GM18508 (cell line): ENCODE measurements around the gene KCNJ12.
"Not testable (repeated sequence)": the region's sequence is repeated elsewhere in the genome, so short reads cannot be mapped to it uniquely, and the experiment has no call there.

Experiments used
- ATAC-seq: cut with Tn5 transposase; IDR thresholded peaks from one replicate; pipeline ENCODE4 v1.9.1; 2021; ENCODE audit warnings: moderate number of reproducible peaks; ENCODE audit not compliant: insufficient read depth, unreplicated experiment

The KCNJ12 gene

DNA sequence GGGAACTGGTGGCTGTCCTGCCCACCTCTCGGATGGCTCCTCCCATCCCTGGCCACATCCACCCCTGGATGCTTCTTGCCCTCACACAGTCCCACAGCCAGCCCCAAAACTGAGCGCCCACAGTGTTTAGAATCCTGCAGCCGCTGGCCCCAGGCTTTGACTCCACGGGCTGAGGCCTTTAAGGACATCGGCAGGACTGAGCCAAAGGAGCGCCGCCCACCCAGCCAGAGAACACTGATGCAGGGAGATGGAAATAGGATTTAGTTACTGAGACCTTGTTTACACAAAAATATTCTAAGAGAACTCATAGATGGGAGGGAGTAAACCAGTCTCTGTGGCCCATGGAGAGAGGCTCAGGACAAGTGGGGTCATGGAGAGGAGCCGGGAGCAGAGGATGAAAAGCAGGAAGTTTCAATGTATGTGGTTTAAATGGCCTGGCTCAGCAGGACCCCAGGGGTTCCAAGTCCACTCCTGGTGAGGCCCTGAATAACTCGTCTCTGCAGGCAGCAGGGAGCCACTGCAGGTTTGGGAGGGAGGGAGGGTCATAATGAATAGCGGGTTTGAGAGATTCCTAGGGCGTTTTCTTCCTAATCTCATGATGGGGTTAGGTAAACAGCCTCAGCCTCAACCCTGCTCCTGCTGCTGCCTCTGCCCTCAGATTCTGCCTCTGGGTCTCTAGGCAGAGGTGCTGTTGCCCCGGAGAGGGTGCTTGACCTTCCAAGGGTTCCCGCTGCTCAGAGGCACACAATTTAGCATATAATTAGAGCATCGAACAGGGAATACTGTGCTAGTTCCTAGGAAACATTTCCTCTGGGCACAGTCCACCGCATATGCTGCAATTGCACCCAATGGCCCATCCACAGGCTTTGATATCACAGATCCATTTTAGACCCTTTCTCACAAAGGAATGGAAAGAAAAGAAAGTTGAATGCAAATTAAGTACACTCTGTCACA, 61.0 kb downstream of the KCNJ12 start:
- ATAC-seq = not testable (repeated sequence)

DNA sequence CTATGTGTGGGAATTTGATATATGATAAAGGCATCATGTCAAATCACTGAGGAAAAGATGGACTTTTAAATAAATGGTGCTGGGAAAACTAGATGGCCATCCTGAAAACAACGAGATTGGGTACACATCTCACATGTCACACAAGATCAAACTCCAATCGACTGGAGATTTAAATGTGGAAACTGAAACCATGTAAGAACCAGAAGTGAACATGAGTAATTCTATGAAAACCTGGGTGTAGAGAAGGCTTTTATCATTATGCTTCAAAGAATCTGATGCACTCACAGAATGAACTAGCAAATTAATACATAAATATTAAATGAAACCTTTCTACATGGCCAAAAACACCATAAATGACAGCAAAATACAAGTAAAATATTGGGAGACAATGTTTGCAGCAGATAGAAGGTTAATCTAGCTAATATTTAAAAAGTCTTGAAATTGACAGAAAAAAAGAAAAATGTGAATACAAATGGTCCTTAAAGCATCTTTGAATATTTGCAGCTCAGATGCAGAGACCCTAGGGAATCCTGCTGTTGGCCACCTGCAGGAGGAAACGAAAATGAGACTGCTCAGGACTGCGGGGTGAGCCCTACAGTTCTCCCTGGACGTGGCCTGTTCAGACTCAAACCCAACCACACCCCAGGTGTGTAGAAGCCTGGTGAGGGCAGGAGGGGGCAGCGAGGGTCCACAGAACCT, 62.3 kb downstream of the KCNJ12 start:
- not testable (repeated sequence) for ATAC-seq

DNA sequence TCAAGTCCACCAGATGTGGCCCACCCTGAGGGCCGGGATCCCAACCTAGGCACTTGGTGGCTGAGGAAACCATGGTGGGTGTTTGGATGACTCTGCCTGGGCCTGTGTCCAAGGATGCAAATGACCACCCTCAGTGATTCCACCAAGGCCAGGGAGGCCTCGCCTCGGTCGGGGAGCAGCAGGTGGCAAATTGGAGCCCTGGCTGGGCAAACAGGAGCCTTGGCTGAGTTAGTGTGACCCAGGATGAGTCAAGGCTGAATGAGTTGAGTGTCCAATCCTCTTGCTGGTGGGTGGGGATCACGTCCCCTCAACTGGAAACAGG, 62.8 kb downstream of the KCNJ12 start:
- ATAC-seq = not testable (repeated sequence)

DNA sequence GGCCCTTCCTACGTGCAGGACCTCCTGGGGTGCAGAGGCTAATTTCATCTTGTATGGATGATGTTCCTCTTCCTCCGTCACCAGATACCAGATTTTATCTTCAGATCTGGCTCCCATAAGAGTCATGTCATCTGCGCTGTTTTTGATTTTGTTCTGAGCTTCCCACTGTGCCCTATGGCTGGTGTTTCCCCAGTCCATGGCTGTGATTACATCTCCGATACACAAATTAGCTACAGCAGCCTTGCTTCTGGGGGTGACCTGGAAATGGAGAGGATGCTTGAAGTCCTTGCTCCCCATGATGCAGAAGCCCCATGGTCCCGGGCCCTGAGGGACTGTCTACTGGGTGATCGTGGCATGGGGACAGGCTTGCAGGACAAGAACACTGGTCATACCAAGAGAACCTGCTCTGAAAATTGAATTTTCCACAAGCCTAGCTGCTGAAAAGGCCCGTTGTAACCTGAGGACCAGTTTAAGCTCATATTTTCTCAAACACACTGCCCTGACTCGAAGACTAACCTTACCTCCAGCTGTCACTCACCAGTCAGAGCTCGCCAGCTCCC, 69.0 kb downstream of the KCNJ12 start:
- no peak for ATAC-seq

DNA sequence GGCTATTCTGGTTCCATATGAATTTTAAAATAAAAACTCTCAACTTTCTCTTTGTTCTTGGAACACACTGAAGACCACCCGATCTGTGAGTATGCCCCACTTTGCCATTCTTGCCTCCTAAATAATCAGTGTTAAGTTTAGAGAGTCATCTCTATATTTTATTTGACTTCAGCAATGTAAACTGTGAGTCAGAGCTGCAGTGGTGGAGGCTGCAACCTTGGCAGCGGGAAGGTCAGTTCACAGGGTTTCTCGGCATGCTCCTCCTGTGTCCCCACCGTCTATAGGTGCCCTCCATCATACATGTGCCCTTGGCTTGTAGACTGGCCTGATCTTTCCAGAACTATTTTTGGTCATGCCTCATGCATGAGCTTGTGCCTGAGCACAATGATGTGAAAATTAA, 71.4 kb downstream of the KCNJ12 start:
- ATAC-seq = not testable (repeated sequence)

DNA sequence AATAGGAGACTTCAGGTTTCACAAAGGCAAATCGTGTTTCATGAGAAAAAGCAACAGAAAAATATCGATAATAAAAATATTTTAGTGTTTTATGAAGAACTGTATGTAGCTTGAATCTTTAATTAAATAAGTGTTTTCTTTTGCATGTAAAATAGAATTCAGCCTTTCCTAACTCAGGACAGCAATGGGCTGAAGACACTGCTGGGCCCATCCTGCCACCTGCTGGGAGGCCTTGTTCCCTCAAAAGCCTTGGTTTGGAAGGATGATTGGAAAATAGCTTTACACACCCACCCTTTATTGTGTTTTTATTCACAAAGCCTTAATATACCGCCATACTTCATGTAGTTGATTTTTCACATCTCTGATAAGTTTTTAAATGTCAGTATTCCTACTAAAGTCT, 73.7 kb downstream of the KCNJ12 start:
- not testable (repeated sequence) for ATAC-seq

DNA sequence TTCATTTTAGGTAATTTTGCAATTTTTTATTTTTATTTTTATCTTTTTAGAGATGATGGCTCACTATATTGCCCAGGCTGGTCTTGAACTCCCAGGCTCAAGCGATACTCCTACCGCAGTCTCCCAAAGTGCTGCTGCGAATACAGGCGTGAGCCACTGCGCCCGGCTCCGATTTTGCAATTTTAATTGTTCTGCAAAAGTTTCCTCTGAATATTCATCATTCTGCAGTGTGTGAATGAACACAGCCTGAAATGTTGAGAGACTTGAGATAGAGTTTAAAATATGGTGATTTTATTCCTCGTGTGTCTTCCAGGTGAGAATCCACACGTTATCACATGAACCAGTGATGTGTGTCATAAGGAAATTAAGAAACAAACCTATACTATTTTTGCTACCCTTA, 75.8 kb downstream of the KCNJ12 start:
- ATAC-seq = no peak

DNA sequence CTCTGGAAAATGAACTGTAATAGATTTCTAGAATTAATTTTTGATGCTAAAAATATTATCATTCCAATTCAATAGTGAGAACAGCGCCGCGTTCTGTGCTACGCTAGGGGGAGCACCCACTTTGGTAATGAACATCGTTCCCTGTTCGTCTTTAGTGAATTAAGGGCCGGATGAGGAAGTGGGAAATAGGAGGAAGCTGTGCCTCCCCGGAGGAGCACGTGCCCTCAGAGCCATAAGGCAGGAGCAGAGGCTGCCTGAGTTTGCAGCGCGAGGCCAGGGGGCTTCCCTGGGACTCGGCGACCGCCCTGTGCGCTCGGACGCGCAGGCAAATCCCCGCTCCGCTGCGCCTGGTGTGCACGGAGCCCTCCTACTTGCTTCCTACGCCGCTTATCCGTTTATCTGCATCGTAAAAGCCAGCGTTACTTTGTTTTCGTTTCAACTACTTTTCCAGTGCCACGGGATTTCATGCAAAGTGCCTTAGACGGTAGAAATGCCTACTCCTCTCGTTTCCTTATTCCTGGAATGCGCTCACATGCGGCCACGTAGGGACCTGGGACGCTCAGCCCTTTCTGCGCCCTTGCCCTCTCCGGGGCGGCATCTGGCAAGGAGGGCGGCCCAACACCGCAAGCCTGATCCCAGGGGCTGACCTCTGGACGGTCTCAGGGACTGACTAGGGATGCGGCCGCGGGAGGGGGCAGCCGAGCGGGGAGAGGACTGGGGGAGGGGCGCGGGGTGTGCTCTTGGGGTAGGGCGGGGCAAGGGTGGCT, 76.4 kb downstream of the KCNJ12 start:
- no peak for ATAC-seq

DNA sequence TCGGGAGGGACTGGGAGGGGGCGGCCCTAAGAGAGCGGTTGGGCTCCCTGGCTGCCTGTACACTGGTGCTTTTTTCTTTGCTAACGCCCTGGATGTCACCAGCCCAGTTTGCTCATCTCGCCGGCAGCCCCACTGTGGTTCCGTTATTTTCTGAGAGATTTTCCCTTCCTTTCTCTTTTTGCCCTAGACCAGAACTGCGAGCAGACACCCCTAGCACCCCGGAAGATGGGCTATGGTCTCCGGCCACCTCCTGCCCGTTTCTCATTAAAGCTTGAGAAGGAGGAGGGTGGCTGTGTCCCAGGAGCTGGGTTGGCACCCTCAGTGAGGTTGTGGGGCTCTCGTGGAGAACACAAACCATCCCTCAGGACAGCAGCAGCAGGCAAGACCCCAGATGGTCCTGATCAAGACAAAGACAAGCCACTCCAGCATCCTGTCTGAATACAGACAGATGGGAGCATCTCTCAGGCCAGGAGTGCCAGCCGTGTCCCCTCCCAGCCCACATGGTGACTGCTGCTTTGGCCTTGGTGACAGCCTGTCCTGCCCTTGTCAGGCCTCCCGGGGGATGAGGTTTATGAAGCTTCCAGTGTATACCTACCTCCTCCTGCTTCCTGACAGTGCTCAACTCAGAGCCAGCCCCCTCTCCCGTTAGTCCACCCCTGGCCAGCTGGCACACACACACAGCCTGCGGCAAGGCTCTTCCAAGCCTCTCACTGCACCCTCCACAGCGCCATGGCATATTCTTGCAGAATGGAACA, 77.2 kb downstream of the KCNJ12 start:
- ATAC-seq = no peak

DNA sequence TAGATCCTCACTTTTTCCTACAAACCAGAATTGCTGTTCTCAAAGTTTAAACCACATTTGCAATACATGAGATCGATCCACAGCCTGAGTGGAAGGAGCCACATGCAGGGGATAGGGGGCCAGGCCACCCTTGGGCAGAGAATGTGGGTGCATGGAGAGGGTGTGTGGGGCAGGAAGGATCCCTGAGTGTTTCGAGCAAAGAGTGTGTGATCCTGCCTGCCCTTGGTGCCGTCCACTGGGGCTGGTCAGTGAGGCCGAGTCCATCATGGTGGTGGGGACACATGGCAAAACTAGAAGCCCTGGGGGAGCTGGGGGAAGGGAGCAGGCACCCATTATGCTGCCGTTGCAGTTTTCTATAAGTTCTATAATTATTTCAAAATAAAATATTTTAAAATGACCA, 77.8 kb downstream of the KCNJ12 start:
- not testable (repeated sequence) for ATAC-seq

DNA sequence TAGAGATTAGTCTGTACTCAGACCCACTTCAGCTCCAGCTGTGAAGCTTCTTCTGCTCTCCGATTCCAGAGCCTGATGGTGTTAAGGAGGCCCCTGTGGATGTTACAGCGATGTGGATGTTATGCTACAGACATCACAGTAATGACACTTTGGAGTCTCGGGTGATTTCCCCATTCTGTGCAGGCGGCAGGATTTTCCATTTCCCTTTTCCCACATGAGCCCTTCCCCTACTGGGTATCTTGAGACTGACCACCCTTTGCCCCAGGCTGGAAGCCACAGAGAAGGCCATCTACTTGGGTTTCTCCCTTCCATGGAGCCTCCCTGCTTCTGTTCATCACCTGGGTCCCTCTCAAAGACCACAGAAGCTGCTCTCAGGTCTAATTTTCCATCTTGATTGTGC, 78.3 kb downstream of the KCNJ12 start:
- no peak for ATAC-seq

DNA sequence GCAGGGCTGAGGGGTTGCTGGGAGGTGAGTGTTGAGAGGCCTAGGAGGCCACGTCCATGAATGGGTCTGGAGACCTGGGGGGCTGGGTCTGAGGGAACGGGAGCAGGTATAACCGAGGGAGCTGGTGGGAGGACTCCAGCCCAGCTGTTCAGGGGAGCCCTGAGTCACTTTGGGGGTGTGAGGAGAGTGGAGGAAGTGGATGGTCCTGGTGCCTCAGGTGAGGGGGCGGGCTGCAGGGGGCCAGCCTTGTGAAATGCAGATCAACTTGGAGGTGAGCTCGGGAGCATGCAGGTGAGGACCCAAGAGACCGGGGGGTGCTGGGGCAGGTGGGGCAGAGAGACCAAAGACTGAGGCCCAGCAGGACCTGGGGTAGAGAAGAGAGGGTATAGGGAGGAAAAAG, 79.6 kb downstream of the KCNJ12 start:
- no peak for ATAC-seq

DNA sequence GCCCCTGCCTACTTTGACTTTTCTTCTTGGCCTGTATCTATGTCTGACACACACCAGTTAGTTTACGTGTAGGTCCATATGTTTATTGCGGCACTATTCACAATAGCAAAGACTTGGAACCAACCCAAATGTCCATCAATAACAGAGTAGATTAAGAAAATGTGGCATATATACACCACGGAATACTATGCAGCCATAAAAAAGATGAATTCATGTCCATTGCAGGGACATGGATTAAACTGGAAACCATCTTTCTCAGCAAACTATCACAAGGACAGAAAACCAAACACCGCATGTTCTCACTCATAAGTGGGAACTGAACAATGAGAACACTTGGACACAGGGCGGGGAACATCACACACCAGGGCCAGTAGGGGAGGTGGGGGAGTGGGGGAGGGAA, 80.3 kb downstream of the KCNJ12 start:
- not testable (repeated sequence) for ATAC-seq

DNA sequence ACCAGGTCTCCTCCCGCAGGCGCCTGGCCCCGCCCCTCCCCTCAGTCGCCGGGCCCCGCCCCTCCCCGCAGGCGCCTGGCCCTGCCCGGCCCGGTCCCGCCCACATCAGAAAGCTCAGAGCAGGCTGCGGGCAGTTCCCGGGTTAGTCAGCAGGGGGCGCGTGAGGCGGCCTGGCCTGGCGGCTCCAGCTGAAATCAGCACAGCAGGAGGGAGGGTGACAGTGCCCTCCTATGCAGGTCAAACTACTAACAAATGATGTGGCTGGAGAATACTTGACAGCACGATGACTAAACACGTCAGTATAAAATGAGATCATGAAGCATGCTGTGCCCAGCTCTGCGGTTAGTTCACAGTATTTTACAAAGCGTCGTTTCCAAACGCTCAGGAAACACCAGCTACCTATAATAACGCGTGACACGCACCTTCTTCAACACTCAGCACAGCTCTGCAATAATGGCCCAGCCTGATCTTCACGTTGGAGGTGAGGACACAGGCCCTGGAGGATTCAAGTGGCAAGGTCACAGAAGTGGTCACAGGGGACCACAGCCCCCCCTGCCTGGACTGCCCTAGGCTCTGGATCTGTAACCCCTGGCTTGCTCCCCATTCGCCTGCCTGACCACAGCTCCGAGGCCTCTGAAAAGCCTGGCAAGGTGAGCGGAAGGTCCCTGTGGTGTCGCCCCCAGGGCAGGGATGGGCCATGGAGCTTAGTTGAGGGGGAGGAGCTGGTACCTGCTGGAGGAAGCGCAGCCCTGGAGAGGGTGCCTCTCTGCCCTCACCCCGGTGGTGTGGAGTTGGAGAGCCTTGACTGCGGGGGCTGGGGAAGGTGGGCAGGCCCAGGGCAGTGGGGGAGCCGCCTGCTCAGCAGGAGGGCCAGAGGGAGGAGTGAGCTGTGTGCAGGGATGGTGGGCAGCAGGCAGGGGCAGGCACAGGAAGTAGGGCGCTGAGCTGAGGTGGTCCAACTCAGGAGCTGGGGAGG, 81.2 kb downstream of the KCNJ12 start:
- no peak for ATAC-seq

DNA sequence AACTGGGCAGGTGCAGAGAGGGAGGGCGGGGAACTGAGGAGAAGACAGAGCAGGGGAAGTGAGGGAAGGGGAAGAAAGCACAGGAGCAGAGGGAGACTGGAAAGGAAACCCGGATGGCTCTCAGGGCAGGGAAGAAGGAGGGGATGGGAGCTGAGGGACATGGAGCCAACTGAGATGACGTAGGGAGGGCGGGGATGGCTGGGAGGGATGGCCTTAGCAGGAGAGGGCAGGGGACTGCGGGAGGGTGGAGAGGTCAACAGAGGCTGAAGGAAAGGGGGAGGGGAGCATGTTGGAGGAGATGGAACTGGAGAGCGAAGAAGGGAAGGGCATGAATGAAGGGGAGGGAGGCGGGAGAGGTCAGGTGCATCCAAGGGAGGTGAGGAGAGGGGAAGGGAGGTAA, 81.9 kb downstream of the KCNJ12 start:
- ATAC-seq = no peak

DNA sequence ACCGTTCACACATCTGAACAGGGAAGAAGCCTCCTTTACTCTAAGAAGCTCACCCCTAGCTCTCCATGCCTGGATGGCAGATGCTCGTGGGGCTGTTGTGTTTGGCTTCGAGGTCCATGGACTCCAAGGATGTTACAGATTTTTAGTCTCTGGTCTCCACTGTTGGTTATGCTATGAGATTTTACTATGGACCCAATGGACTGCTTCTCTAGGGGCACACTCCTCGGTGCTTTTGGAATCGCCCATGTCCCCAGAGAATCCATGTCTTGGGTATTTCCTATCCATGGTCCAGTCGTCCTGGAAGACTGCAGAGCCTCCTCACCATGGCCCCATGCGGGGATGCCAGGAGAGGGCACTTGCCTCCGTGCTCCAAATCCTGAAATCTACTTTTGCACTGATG, 83.4 kb downstream of the KCNJ12 start:
- ATAC-seq = no peak

DNA sequence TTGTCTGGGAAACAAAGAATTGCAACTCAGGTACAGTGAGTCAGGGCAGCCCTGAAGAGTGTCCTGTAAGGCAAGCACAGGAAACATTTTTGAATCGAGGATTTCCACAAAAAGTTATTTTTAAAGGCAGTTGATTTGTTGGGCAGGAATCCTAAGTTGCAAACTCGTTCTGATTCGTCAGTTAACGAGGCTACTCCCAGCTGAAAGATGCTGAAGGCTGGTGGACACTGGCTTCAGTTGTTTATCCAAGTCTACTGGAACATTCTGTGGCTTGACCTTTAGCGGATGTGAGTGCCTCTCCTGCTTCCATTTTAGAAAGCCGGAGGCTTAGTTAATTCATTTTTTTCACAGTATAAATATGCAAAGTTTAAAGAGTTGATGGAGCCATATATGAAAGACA, 84.2 kb downstream of the KCNJ12 start:
- no peak for ATAC-seq

DNA sequence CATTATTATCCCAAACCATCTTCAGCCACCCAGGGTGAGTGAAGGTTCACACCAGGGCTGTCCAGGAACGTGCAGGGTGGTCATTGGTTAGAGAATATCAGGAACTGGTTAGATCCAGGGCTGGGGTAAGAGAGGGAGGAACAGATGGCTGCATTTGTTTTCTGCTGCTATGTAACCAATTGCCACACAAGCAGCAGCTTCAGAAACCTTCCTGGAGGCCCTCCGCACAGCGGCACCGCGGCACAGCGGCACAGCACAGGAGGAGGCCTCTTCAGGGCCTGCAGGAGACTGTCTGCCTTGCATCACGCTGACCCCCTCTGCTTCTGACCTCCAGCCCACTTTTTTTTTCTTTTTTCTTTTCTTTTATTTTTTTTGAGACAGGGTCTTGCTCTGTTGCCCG, 86.1 kb downstream of the KCNJ12 start:
- no peak for ATAC-seq

DNA sequence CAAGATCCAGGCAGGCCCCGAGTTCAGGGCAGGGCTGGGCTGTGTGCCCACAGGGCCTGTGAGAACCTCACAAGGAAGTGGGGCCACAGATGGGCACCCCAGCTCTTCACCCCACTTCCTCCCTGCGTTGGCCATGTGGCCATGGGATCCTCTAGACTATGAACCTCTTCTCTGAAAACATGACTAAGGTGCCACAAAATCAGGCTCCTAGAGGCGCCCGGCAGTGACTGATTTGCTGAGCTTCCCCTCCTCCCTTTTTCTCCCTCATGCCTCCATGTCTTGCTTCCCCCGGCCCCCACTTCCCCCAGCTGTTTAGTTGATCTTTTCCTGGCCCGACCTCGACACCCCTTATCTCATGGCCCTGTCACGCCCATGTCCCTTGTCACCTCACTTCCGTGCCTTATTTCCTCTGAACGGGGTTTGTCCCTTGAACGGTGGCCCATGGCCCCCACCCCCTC, 87.1 kb downstream of the KCNJ12 start:
- no peak for ATAC-seq
